HG03575 (cell line): ENCODE data around the gene OR8B12.

Experiments
- ATAC-seq: cut with Tn5 transposase; IDR thresholded peaks from one replicate; pipeline ENCODE4 v1.9.1; 2021; ENCODE audit not compliant: unreplicated experiment, insufficient number of reproducible peaks, low FRiP score; ENCODE audit errors: extremely low read depth

Gene OR8B12, protein sequence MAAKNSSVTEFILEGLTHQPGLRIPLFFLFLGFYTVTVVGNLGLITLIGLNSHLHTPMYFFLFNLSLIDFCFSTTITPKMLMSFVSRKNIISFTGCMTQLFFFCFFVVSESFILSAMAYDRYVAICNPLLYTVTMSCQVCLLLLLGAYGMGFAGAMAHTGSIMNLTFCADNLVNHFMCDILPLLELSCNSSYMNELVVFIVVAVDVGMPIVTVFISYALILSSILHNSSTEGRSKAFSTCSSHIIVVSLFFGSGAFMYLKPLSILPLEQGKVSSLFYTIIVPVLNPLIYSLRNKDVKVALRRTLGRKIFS

DNA sequence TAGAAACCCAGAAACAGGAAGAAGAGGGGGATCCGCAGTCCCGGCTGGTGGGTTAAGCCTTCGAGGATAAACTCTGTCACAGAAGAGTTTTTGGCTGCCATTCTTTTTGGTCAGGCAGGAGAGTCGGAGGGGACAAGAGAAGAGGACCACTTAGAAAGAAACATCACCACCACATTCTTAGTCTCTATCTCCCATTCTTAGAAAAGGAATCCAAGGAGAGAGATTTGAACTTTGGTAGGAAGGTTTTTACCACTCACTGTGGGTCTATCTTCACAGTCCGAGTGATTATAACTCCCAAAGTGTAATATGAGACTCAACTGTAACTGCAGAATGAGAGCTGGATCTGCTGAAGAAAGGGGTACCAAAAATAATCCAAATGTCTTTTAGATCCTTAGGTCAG lies at the start of gene OR8B12:
Gene OR8B12, minus strand, starts transcription at position 101 of the 400 bp plus-strand sequence. Its CDS starts 0 bp downstream, at position 101.
- no peak for ATAC-seq

GRCh38 chr11:124592627-124593026 lies 49.2 kb upstream of the OR8B12 start:
- ATAC-seq = no peak

DNA sequence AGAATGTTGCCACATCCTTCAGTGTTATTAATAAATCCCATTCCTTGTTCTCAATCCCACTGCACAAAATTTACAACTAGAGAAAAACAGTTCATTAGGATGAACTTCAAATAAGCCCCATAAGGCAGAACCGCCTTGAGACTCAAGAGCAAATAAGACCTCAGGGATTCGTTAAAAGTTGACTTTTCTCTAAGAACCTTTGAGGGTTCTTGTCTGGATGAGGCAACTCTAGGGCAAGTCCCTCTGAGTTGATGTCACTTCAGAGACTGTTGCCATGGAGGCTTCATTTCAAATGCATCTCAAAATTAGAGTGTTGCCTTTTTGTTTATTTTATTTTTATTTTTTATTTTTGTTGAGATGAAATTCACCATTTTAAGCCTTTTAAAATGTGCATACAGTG lies 48.0 kb upstream of the OR8B12 start:
- ATAC-seq = no peak

DNA sequence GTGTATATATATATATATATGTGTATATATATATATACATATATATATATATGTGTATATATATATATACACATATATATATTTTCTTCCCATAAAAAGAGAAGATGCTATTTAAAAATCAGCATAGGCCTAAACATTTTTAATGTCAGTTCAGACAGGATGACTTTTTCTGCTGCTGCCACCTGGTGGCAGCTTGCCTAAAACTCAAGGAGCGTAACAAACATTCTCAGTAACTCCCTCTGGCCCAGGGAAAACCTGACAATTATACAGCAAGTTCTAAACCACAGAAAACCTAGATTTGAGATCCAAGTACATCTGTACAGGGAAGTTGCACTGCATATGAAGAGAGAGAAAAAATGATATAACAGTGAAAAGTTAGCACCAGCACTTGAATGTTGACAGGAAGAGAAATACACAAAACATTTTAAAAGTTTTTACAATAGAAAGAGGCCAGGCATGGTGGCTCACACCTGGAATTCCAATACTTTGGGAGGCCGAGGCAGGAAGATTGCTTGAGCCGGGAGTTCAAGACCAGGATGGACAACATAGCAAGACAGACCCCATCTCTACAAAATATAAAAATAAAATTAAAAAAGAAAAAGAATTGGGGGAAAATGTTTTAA lies 42.9 kb upstream of the OR8B12 start:
- ATAC-seq = no peak

GRCh38 chr11:124584681-124585372 lies 41.4 kb upstream of the OR8B12 start:
- ATAC-seq = no peak

GRCh38 chr11:124583781-124584180 lies 40.3 kb upstream of the OR8B12 start:
- no peak for ATAC-seq

DNA sequence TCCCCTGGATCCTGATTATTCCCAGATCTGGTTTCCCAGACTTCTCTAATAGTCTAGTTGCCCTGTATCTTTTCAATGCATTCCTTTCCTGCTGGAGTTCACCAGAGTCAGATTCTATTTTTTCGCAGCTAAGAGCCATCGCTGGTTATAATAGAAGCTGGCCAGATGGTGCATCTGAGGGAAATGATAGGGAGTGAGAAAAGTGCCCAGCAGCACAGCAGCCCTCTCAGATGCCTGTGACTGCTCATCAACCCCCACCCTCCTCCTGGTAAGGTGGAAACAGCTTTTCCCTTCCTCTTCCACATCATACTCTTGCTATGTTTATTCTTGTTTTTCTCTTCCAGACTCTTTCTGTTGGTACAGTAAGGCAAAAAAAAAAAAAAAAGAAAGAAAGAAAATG lies 39.1 kb upstream of the OR8B12 start:
- ATAC-seq = no peak

- no peak for ATAC-seq
Observed at GRCh38 chr11:124581817-124582216, 38.4 kb upstream of the OR8B12 start.

DNA sequence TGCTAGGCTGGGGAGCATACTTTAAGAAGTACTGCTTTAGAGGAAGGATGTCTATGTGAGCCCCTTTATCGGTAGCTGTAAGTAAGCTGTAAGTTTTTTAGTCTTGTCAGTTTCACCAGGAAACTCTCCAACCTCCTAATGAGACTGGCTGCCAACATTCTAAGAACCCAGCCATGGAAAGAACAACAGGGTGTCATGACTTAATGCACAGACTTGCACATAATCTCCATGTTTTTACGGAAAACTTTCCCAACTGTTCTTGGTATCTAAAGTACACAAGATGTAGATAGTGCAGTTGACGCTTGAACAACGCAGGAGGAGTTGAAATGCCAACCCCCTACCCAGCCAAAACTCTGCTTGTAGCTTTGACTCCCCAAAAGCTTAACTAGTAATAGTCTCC lies 35.3 kb upstream of the OR8B12 start:
- no peak for ATAC-seq

DNA sequence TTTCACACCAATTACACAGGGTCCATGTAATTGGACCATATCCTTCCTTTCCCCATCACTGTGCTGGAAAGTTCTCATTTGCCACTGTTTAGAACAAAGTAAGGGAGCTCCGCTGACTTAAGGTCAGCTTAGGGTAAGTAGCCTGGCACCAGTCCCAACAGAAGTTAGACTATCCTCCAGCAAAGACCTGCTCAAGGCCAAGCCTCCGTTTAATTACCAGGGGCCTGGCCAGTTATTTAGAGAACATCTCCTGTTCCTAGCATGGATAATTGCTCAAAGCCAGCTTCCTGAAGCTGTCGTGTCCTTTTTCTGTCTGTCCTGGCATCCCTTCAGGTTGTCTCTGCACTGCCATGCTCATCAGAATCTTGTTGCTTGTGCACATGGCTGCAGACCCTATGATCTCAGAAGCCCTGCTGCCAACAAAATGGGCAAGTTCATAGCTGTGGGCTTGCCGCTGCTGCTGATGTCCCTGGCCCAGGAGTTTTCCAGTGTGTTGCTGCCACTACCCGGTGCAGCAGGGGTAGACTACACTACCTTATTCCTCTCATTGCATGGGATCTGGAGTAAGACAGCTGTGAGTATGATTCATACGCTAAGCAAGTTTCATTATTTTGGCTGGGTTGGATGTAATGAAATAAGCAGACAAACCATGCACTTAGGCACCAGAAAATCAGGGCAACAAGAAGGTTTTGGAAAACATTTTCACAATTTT lies 34.4 kb upstream of the OR8B12 start:
- no peak for ATAC-seq

DNA sequence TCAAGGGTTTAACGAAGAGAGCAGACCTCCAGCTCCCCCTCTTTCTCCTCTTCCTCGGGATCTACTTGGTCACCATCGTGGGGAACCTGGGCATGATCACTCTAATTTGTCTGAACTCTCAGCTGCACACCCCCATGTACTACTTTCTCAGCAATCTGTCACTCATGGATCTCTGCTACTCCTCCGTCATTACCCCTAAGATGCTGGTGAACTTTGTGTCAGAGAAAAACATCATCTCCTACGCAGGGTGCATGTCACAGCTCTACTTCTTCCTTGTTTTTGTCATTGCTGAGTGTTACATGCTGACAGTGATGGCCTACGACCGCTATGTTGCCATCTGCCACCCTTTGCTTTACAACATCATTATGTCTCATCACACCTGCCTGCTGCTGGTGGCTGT lies 26.7 kb upstream of the OR8B12 start:
- ATAC-seq = no peak

GRCh38 chr11:124569697-124570096 lies 26.2 kb upstream of the OR8B12 start, which contains the start of gene OR8A1:
OR8A1 (plus strand) TSS chr11:124569997; CDS start chr11:124570120, 123 bp downstream.
- ATAC-seq = no peak

DNA sequence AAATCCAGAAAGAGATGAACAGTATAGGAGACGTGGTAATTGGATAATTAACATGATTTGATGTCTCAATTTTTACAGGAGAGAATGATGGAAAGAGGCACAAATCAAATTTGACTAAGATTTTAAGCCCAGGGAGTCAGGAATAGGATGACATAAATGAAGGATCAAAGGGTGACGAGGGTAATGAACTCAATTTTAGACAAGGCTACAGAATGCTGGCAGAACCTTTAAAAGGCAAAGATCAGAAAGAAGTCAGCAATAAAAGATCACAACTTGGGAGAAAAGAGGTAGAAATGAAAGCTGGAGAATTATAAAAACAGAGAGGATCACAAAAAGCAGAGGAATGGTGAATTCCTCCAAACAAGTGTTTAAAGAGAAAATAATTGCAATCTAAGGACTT lies 13.4 kb upstream of the OR8B12 start:
- ATAC-seq = no peak

- no peak for ATAC-seq
Observed at GRCh38 chr11:124551987-124552386, 8.5 kb upstream of the OR8B12 start.

DNA sequence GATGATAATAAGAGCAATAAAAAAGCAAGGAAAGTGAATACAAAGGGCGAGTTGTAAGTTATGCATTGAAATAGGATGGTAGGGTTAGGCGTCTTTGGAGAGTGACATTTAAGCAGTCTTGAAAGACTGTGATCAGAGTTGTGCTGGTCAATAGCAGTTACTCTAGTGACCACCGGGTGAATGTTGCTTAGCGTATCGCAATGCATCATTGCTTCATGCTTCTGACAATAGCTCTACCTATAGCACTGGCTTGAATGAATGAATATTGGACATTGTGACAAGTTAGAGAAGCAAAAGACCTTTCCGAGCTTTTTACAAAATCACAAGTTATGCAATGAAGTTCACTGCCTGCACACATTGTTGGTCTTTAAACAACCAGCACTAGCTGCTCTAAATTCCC lies 7.7 kb upstream of the OR8B12 start:
- ATAC-seq = no peak

DNA sequence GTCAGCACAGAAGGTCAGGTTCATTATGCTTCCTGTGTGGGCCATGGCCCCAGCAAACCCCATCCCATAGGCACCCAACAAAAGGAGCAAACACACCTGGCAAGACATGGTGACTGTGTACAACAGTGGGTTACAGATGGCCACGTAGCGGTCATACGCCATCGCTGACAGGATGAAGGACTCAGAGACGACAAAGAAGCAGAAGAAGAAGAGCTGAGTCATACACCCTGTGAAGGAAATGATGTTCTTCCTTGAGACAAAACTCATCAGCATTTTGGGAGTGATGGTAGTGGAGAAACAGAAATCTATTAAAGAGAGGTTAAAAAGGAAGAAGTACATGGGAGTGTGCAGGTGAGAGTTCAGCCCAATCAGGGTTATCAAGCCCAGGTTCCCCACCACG lies 309 bp downstream of the OR8B12 start:
- no peak for ATAC-seq

GRCh38 chr11:124541204-124541603 lies 2.2 kb downstream of the OR8B12 start:
- ATAC-seq = no peak

GRCh38 chr11:124538019-124538418 lies 5.4 kb downstream of the OR8B12 start:
- ATAC-seq = no peak

DNA sequence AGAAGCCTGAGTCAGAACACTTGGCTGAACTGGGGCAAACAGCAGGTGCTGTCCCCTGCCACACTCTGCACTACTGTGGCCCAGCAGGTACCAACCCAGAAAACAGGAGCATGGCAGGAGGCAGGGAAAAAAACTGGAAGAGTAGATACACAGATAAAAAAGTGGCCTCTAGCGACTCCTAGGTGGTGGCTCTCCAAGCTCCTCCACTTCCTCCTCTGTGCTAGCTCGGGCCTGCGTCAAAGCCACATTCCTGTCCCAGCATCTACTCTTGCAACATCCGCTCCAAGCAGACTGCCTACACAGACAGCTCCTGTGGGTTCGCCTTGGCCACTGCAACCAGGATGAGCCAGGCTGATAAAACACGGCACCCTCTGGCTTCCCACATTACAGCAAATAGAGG lies 6.9 kb downstream of the OR8B12 start:
- ATAC-seq = no peak
